Fibroblast of lung (primary cell): ENCODE data around the gene DCAF7. TPM values are rescaled to one million over a fixed set of nuclear protein-coding genes. Genes with fewer than 3 reads are reported as not detected.

Experiments used
- DNase-seq, 2 donors: peaks; one replicate each; pipeline versions ENCODE4 v3.0.0 to v3.0.0-alpha.2; 2010; ENCODE audit warnings: low read depth in 2 of 2
- H2AFZ ChIP-seq: 2 replicates; pipeline ENCODE4 v1.5.1; 2012; ENCODE audit warnings: low read length, control low read depth, inconsistent platforms
- H3K27ac ChIP-seq: 2 replicates; pipeline ENCODE4 v1.5.1; 2011; ENCODE audit warnings: low read length, control low read depth; ENCODE audit not compliant: insufficient read depth
- H3K27me3 ChIP-seq: 2 replicates; pipeline ENCODE4 v1.5.1; 2011; ENCODE audit warnings: mild to moderate bottlenecking, low read length; ENCODE audit not compliant: control insufficient read depth, insufficient read depth
- H3K36me3 ChIP-seq: 2 replicates; pipeline ENCODE4 v1.5.1; 2011; ENCODE audit warnings: low read length; ENCODE audit not compliant: control insufficient read depth, insufficient read depth
- H3K4me1 ChIP-seq: 2 replicates; pipeline ENCODE4 v1.5.1; 2011; ENCODE audit warnings: low read length; ENCODE audit not compliant: control insufficient read depth, insufficient read depth; ENCODE audit errors: extremely low read depth
- H3K4me2 ChIP-seq: 2 replicates; pipeline ENCODE4 v1.5.1; 2011; ENCODE audit warnings: low read length, control low read depth; ENCODE audit not compliant: insufficient read depth; ENCODE audit errors: extremely low read depth
- H3K4me3 ChIP-seq, 4 experiments: fragments of 200-600 bp in 1 of 4; sonication (generic) in 1 of 4; replicated peaks in 1 of 4; 2 replicates each; pipeline ENCODE4 v1.5.1; 2011 to 2016; ENCODE audit warnings: low read length in 4 of 4, low read depth in 3 of 4, mild to moderate bottlenecking in 3 of 4, control low read depth in 2 of 4, inconsistent platforms in 1 of 4, mixed read lengths in 1 of 4; ENCODE audit not compliant: insufficient read depth in 1 of 4; ENCODE audit errors: control extremely low read depth in 1 of 4
- H3K79me2 ChIP-seq: 2 replicates; pipeline ENCODE4 v1.5.1; 2012; ENCODE audit warnings: mild to moderate bottlenecking, low read length, inconsistent platforms; ENCODE audit not compliant: control insufficient read depth, insufficient read depth
- H3K9ac ChIP-seq: 2 replicates; pipeline ENCODE4 v1.5.1; 2011; ENCODE audit warnings: mild to moderate bottlenecking, low read length, control low read depth; ENCODE audit not compliant: insufficient read depth
- H3K9me3 ChIP-seq: 2 replicates; pipeline ENCODE4 v1.5.1; 2012; ENCODE audit warnings: low read depth, low read length; ENCODE audit not compliant: control insufficient read depth, insufficient read depth
- H4K20me1 ChIP-seq: 2 replicates; pipeline ENCODE4 v1.5.1; 2011; ENCODE audit warnings: low read length; ENCODE audit not compliant: control insufficient read depth, insufficient read depth; ENCODE audit errors: extremely low read depth
- CTCF ChIP-seq, 2 donors: IDR thresholded peaks in 1 of 2; conservative IDR thresholded peaks in 1 of 2; 1 replicate in 1 of 2; 2 replicates in 1 of 2; pipeline ENCODE4 v1.5.1; 2011 to 2012; ENCODE audit warnings: low read length in 2 of 2, control low read depth in 1 of 2, inconsistent platforms in 1 of 2, low read depth in 1 of 2, mild to moderate bottlenecking in 1 of 2
- EZH2 ChIP-seq: IDR thresholded peaks from 2 replicates; pipeline ENCODE4 v1.5.1; 2012; ENCODE audit warnings: low read length, control low read depth, mild to moderate bottlenecking; ENCODE audit errors: missing control alignments
- polyA plus RNA-seq, 2 donors: library from polyadenylated mRNA; depleted of rRNA in 1 of 2; stranded (reverse) in 1 of 2; unstranded in 1 of 2; fragments of >200 nt; gene quantifications; 2 replicates each; pipeline ENCODE4 v1.2.1, GENCODE V29; 2011 to 2012; ENCODE audit warnings: missing spikeins in 1 of 2
- total RNA-seq: library from RNA; depleted of rRNA; stranded (reverse); fragments of >200 nt; gene quantifications from 2 replicates; pipeline ENCODE4 v1.2.1, GENCODE V29; 2014

Gene DCAF7
- total and polyA plus RNA-seq, 2 donors (not counting 1 experiment from before 2014, with no cell fraction given): 13.9 to 38.8 TPM

DNA sequence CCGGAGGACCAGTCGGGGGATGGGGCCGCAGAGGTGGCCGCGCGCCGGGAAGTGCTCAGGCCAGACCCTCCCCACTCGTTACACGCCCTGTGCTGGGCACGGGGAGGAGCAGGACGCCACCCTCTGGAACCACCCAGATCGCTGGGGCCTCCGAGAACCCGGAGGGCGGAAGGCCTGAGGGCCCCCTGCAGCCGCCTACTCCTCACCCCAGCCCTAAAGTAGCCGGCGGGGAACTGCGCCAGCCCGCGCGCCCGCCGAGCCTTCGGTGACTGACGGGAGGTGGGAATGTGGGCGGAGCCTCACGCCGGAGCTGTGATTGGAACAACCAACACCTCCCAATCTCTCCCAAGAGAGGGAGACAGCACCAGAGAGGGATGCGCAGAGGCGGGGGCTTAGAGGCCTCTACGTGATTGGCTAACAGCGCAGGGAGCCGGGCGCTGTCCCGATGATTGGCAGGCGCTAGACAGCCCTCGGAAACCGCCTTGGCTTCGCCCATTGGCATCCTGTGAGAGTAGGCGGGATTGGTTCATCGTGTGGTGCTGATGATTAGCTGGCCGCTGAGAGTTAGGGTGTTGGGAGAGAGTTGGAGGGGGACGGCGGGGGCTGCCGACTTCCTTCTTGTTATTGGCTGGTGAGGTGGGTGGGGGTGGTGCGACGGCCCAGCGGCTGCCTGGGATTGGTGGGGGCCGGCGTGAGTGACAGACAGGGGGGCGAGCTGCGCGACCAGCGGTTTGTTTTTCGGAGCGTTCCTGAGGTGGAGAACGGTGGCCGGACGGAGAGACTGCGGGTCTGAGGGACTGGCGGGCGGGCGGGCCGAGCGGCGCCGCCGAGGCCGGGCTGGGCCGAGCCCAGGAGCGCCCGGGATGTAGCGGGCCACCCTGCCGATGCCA lies 71.7 kb downstream of the DCAF7 start, which contains the start of gene MAP3K3:
TSS of gene MAP3K3 (plus strand) at position 734 of the 890 bp plus-strand sequence. CDS start 343 bp downstream, outside the sequence.
- peaks cover 36% of the 10 kb centered on the region for H3K79me2 ChIP-seq
- H3K27ac ChIP-seq: peak within 1 kb of the TSS; percentile 45
- no peaks in the 10 kb centered on the region for H3K36me3 ChIP-seq
- peak within 1 kb of the TSS; percentile 69 for H3K9ac ChIP-seq
- H3K27me3 ChIP-seq: no peaks in the 10 kb centered on the region
- H3K9me3 ChIP-seq: no peaks in the 10 kb centered on the region
- DNase-seq: peak; percentile 100
- H3K4me1 ChIP-seq: no peaks in the 10 kb centered on the region
- H2AFZ ChIP-seq: peak within 1 kb of the TSS; percentile 77
- H3K4me2 ChIP-seq: peak within 1 kb of the TSS; percentile 76
- H4K20me1 ChIP-seq: no peaks in the 10 kb centered on the region
- peak within 1 kb of the TSS; percentile 75 to 88 (median 78) for H3K4me3 ChIP-seq
- TF ChIP-seq EZH2 (no peak), CTCF (conservative IDR thresholded peaks at IDR 0.05 in 1 of 2, IDR thresholded peaks at IDR 0.05 in 1 of 2; ENCODE audit: low read depth in 1 of 2, low read length in 2 of 2) (peak; percentile 17 to 20)

DNA sequence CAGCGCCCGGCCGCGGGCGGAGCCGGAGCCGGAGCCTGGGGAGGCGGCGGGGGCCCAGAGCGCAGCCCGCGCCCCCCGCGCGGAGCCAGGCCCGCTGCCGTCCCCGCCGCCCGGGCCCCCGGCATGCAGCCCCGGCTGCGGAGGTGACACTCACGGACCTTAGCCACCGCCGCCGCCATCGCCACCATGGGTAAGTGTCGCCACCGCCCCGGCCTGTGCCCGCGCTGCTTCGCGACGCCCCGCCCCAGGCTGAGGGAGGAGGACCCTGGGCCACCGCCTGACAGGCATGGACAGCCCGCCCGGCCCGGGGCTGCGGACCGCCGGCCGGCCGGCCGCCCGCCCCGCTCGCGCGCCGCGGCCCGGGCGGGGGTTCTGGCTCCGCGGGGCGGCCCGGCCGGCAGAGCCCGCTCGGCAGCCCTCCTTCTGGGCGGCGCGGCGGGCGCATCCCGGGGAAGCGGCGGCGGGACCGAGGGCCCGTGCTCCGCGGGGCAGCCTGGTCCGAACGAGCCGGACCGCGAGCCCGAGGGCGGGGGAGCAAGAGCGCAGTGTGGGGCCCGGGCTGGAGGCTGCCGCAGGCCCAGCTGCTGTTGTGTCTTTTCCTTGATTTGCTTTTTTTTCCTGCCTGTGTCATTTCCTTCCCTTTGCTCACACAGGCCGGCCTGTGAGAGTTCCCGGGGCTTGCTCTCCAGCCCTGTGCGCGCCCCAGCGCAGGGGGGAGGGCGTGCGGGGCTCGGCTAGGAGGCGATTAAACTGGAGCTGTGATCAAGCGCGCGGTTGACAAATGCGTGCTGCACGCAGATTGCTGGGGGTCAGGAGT lies 72.5 kb downstream of the DCAF7 start:
- TF ChIP-seq CTCF (conservative IDR thresholded peaks at IDR 0.05 in 1 of 2, IDR thresholded peaks at IDR 0.05 in 1 of 2; ENCODE audit: low read depth in 1 of 2, low read length in 2 of 2) (no peak), EZH2 (no peak)
- Histone ChIP-seq H3K27ac (peak overlapping the region; percentile 45), H4K20me1 (no peaks in the 10 kb centered on the region), H3K4me2 (peak overlapping the region; percentile 76), H3K4me3 (peak overlapping the region; percentile 75 to 88 (median 78)), H3K4me1 (no peaks in the 10 kb centered on the region), H2AFZ (peak overlapping the region; percentile 51), H3K9me3 (no peaks in the 10 kb centered on the region), H3K36me3 (no peaks in the 10 kb centered on the region), H3K79me2 (peaks cover 38% of the 10 kb centered on the region), H3K27me3 (no peaks in the 10 kb centered on the region), H3K9ac (peak overlapping the region; percentile 69)
- DNase-seq: peak; percentile 57 to 63
